NT2/D1 (cell line): ENCODE measurements around the gene NTNG1.

Source experiments
- DNase-seq: peaks from one replicate; pipeline ENCODE4 v3.0.0-alpha.2; 2011; ENCODE audit warnings: low read depth, low spot score
- H3K27me3 ChIP-seq: 2 replicates; pipeline ENCODE4 v1.6.0; 2011; ENCODE audit warnings: mild to moderate bottlenecking; ENCODE audit not compliant: insufficient read length, insufficient read depth
- H3K36me3 ChIP-seq: 2 replicates; pipeline ENCODE4 v1.6.1; 2011; ENCODE audit warnings: mild to moderate bottlenecking, low read length, mixed read lengths; ENCODE audit not compliant: insufficient read depth, insufficient read length
- H3K4me1 ChIP-seq: 2 replicates; pipeline ENCODE4 v1.5.1; 2011; ENCODE audit not compliant: insufficient read depth, insufficient read length
- H3K4me3 ChIP-seq: 2 replicates; pipeline ENCODE4 v1.5.1; 2011; ENCODE audit warnings: low read depth; ENCODE audit not compliant: insufficient read length
- H3K9ac ChIP-seq: 2 replicates; pipeline ENCODE4 v1.6.0; 2011; ENCODE audit warnings: low read depth; ENCODE audit not compliant: insufficient read length
- H3K9me3 ChIP-seq: 2 replicates; pipeline ENCODE4 v1.5.1; 2011; ENCODE audit warnings: mild to moderate bottlenecking, low read length; ENCODE audit not compliant: insufficient read depth
- SUZ12 ChIP-seq: IDR thresholded peaks from 2 replicates; pipeline ENCODE4 v1.6.1; 2011; ENCODE audit not compliant: insufficient read length, insufficient read depth; ENCODE audit errors: extremely low read depth
- YY1 ChIP-seq: IDR thresholded peaks from 2 replicates; pipeline ENCODE4 v1.6.1; 2011; ENCODE audit not compliant: insufficient read length, insufficient read depth
- ZNF274 ChIP-seq: IDR thresholded peaks from 2 replicates; pipeline ENCODE4 v1.6.1; 2011; ENCODE audit warnings: mild to moderate bottlenecking, low read depth, low read length

NTNG1 gene

DNA sequence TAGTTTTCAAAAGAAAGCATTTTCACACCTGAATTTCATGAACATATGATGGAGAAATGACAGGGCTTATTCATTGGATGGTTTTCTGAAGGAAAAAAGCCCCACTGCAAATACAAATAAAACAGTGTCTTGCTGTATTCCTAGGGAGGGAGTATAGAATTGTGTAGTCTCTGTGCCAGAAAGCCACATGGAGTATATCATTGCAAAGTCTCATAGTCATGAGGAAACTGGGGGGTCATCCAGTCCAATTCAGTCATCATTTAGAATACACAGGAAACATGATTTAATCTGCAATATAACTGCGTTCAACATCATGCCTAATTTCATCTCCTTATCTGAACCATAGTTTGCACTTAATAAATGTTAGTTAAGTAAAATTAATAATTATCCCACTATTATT is 222.3 kb downstream of the NTNG1 start:
- no peak for DNase-seq
- no peak for TF ChIP-seq ZNF274
- no peak for TF ChIP-seq SUZ12
- no peak for TF ChIP-seq YY1
- Histone ChIP-seq H3K9me3 (no peaks in the 10 kb centered on the region), H3K9ac (no peak overlapping the region), H3K27me3 (no peaks in the 10 kb centered on the region), H3K4me1 (no peaks in the 10 kb centered on the region), H3K4me3 (no peak overlapping the region), H3K36me3 (no peaks in the 10 kb centered on the region)

DNA sequence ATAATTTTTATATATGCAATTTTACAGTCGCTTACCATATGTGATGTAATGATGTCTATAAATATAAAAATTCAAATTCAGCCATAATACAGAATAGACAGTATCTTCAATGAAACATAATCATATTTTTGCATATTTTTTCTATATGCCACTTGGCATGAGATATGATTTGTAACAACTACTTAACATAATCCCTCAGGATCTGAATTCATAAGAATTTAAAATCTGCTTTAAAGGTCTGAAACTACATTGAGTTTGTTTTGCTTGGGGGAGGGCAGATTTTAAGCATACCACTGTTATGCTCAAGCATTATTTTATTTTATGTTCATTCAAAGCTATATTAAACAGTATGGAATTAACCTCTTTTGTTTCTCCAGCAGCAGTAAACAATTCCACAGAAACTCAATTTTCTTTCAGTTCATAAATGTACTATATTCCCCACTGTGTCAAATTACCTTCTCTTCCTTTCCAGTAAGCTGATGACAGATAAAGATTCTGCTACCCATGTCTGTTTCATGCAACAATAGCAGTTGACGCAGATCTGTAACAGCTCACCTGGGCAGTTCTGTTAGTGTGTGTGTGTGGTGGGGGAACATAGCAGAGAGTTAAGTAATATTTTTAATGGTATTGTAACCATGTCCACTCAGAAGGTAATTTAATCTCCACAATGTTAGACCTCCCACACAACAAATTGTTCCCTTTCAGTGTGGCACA is 224.8 kb downstream of the NTNG1 start:
- DNase-seq = no peak
- no peaks in the 10 kb centered on the region for H3K27me3 ChIP-seq
- no peak overlapping the region for H3K9ac ChIP-seq
- no peaks in the 10 kb centered on the region for H3K9me3 ChIP-seq
- H3K4me3 ChIP-seq = no peak overlapping the region
- TF ChIP-seq YY1 (no peak), ZNF274 (no peak), SUZ12 (no peak)
- no peaks in the 10 kb centered on the region for H3K4me1 ChIP-seq
- no peaks in the 10 kb centered on the region for H3K36me3 ChIP-seq

DNA sequence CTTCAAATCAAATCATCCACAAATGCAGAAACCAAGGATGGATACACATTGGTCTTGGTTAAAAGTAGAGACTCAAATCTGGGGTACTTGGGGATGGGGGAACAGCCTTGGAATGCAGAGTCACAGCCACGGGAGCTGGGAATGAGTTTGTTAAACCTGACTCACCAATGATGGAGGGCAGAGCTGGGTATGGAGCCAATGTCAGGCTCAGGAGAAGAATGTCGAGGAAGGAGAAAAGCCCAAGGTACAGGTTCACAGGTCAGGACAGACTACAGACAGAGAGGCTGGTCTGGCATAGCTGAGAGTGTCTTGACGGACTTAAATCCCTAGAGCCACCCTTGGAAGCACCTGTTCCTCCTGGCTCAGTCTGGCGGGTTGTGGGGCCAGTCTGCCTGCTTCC is 237.6 kb downstream of the NTNG1 start:
- H3K9ac ChIP-seq = no peak overlapping the region
- no peak for DNase-seq
- H3K36me3 ChIP-seq = no peaks in the 10 kb centered on the region
- H3K4me1 ChIP-seq = no peaks in the 10 kb centered on the region
- H3K4me3 ChIP-seq = no peak overlapping the region
- TF ChIP-seq YY1 = no peak
- TF ChIP-seq ZNF274 = no peak
- no peak for TF ChIP-seq SUZ12
- H3K9me3 ChIP-seq = no peaks in the 10 kb centered on the region
- no peaks in the 10 kb centered on the region for H3K27me3 ChIP-seq

DNA sequence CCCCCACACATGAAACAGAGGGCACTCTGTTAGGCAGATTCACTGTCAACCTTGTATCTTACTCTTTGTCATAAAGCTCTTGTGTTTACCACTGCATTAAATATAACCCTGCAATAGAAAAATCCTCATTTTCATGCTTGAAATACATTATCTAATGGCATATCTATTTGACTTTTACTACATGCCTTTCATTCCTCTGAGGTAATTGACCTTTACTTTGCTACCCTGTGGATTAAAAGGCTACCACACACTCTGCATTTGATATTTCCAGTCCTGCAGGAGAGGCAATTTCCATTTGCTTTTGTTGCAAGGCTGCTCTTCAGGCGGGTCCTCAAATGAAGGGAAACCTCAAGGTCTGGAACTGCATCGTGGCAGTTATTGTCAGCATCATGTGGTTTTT is 238.0 kb downstream of the NTNG1 start:
- Histone ChIP-seq H3K9me3 (no peaks in the 10 kb centered on the region), H3K4me1 (no peaks in the 10 kb centered on the region), H3K36me3 (no peaks in the 10 kb centered on the region), H3K9ac (no peak overlapping the region), H3K4me3 (no peak overlapping the region), H3K27me3 (no peaks in the 10 kb centered on the region)
- no peak for DNase-seq
- TF ChIP-seq ZNF274 = no peak
- TF ChIP-seq YY1 = no peak
- TF ChIP-seq SUZ12 = no peak

DNA sequence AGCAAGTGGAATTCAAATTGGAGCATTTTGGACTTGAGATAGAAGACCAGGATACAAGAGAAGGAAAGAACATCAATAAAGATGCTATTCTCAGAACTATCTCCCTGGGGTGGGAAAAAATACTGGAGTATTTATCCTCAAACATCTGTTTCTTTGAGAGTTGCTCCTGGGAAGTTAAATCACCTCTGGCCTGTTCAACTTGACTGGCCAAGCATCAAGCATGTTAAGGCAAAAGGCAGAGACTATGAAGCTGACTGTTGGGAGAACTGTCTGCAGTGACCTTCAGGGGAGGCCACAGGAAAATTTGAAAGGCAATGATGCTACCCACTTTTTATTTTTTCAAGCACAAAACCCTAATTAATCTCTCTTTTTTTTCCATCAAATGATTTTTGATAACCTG is 239.0 kb downstream of the NTNG1 start:
- H3K9me3 ChIP-seq = no peaks in the 10 kb centered on the region
- TF ChIP-seq YY1 = no peak
- no peak for TF ChIP-seq ZNF274
- no peak for TF ChIP-seq SUZ12
- H3K9ac ChIP-seq = no peak overlapping the region
- H3K36me3 ChIP-seq = no peaks in the 10 kb centered on the region
- no peak for DNase-seq
- H3K27me3 ChIP-seq = no peaks in the 10 kb centered on the region
- no peak overlapping the region for H3K4me3 ChIP-seq
- no peaks in the 10 kb centered on the region for H3K4me1 ChIP-seq

DNA sequence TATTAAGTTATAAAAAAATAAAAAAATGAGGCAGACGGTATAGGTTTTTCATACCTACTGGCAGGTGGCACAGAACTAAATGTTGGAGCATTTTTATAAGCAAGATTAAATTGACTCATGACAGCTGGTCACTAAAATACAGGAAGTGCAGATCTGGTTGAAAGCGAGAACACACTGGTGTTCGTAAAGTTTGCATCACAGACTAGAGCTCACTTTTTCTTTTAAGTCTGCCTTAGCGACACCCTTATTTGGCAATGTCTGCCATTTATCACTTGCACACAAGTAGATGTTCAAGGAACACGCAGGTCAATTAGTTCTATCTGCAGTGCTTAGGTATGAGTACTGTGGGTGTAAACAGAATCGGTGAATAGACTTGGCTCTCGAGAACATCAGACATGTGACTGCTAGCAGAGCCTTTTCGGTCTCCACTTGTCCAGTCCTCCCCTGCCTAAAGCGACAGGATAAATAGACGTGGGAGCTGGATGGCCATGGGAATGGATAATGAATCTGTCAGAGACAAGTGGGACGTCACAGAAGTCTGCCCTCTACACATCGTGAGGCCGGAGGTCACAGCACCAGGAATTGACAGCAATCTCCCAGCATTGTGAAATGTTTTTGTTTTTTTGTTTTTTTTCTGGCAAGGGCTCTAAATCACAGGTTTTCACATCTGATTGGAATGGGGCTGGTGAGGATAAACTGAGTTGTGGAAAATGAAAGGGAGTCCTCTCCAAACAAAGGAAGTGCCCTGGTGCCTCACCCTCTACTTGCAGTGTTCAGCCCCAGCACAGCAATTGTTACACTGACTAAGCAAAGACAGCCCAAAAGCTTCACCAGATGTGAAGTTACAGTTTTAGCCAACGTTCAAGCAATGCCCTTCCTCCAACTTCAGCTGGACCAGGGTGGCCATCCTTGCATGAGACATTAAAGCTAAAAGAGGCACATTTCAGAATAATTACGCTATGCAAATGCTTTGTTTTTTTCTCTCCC is 248.9 kb downstream of the NTNG1 start:
- TF ChIP-seq YY1 = no peak
- no peak for TF ChIP-seq ZNF274
- no peak for TF ChIP-seq SUZ12
- no peak overlapping the region for H3K4me3 ChIP-seq

DNA sequence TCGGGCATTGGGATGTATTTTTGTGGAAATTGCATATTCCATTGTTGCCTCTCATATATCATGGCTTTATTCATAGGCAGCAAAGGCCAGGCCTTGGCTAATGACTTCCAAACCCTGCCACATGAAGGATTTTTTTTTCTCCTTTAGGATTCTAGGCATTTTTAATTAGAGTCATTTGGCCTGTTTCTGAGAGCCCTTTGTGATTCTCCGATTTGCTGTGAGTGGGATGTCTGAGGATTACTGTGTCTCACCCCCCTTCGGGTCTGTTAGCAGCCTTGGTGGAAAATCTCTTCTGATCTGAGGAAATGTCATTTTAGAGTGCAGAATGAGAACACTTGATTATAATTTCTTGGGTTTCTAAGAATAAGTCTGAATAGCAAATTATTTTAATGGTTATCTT is 253.5 kb downstream of the NTNG1 start:
- Histone ChIP-seq H3K9ac (no peak overlapping the region), H3K9me3 (no peaks in the 10 kb centered on the region), H3K4me1 (no peaks in the 10 kb centered on the region), H3K27me3 (no peaks in the 10 kb centered on the region), H3K4me3 (no peak overlapping the region), H3K36me3 (no peaks in the 10 kb centered on the region)
- DNase-seq = no peak
- TF ChIP-seq ZNF274 = no peak

More for the DNA sequence above, 248.9 kb downstream of the NTNG1 start:
- H3K36me3 ChIP-seq = no peaks in the 10 kb centered on the region
- no peaks in the 10 kb centered on the region for H3K4me1 ChIP-seq
- no peak overlapping the region for H3K9ac ChIP-seq
- no peaks in the 10 kb centered on the region for H3K9me3 ChIP-seq
- DNase-seq = no peak
- no peaks in the 10 kb centered on the region for H3K27me3 ChIP-seq
